NCI-H226 (cell line): ENCODE data around the gene OR4D6.
"Not testable (repeated sequence)": the region's sequence is repeated elsewhere in the genome, so short reads cannot be mapped to it uniquely, and the experiment has no call there.

Experiments used
- DNase-seq: peaks from one replicate; pipeline ENCODE4 v3.0.0-alpha.2; 2015

Gene OR4D6

DNA sequence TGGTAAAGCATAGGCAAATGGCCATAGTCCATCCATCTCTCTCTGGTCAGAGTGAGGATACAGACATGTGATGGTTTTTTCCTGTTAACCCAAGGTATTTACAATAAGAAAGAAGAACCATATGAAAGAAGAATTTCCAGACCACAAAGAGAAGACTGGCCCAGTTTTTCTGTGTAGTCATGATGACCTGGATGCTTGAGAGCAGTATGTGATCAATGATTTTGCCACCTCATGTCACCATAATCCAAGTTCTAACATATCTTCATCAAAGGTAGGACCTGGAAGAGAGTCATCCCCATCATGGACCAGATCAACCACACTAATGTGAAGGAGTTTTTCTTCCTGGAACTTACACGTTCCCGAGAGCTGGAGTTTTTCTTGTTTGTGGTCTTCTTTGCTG lies at the start of gene OR4D6:
OR4D6 (plus strand) TSS at position 301 of the 400 bp plus-strand sequence; CDS start at position 301, 0 bp downstream.
- no peak for DNase-seq

DNA sequence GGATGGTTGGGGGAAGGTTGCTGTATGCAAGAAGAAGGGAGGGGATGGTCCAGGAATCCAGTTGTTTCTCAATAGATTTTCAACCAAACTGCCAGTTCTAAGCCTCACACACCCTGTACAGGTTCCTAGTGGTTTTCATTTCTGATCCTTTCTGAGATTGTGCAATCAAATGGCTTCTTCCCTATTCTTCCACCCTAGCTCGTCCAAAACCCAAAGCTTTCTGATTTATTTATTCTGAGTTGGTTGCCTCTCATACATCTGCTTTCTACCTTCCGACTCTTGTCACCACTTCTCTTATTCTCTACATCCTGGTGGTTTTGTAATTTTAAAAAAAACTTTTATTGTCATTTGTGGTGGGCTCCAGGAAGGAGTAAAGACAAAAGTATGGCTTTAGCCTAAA lies 43.1 kb upstream of the OR4D6 start:
- DNase-seq: no peak

DNA sequence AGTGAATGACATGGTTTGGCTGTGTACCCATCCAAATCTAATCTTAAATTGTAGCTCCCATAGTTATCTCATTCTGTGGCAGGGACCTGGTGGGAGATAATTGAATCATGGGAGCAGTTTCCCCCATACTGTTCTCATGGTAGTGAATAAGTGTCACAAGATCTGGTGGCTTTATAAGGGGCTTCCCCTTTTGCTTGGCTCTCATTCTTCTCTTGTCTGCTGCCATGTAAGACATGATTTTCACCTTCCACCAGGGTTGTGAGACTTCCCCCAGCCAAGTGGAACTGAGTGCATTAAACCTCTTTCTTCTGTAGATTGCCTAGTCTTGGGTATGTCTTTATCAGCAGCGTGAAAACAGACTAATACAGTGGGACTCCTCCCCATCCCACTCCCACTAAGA lies 41.6 kb upstream of the OR4D6 start:
- DNase-seq: no peak

DNA sequence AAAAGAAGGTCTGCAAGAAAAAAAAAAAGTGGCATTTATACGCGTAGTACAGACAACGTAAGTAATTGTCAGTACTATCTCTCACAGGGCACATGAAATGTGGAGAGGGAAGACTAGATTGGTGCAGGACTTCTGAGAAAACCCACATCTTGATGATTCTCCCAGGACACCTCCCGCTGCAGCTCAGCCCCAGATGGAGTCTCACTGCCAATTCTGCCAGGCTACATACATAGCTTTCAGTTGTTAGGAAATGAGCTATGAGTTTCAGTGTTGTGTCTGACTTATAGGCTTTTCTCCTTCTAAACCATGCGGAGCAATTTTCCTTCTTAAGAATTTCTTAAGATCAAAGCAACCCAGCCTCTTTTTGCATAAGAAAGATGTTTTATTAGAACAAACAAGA lies 40.1 kb upstream of the OR4D6 start:
- no peak for DNase-seq

DNA sequence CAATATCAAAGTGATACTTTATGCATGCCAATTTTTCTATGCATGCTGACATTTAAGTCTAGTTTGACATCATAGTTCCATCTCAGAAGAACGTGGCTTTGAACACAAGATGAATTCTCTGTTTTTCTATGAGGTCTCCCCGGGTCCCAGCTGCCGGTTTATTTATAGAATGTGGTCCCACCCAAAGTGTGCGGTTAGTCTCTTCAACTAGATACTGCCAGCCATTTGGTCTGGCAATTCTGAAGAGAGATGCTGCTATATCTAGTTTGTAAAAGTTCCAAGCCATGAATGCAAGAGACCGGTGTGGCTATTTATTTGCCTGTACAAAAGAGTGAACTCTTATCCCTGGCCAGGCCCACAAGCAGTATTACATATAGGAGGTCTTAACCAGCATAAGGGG lies 39.7 kb upstream of the OR4D6 start:
- no peak for DNase-seq

DNA sequence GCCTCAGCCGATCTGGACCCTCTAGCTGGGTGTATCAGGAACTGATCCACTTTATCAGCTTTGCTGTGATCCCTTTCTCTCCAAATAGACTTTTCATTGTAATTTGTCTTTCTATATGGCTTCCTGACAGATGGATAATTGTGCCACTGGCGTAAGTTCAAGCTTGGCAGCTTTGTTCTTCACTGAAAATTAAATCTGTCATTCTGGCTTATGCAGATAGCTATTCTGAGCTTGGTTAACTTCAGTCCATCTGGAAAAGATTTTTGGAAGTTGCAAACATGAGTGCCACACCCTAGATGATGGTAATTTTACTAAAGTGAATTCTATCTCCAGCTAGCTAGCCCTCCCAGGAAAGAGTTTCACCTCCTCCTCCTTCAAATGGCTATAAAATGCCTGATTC lies 38.6 kb upstream of the OR4D6 start:
- no peak for DNase-seq

DNA sequence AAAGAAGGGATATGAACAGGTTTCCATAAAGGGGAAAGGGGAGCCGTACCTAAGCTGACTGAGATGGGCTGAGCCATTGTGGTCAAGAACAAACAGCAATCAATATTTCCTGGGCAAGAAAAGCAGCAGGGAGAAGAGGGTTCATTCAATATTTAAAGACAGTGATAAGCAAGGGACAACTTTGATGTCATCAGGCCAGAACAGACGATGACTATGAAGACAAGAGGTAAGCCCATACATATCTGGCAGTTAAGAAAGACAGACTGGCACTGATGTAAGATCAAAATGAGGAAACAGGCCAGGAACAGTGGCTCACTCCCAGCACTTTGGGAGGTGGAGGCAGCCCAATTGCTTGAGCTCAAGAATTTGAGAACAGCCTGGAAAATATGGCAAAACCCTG lies 32.9 kb upstream of the OR4D6 start:
- DNase-seq: no peak

DNA sequence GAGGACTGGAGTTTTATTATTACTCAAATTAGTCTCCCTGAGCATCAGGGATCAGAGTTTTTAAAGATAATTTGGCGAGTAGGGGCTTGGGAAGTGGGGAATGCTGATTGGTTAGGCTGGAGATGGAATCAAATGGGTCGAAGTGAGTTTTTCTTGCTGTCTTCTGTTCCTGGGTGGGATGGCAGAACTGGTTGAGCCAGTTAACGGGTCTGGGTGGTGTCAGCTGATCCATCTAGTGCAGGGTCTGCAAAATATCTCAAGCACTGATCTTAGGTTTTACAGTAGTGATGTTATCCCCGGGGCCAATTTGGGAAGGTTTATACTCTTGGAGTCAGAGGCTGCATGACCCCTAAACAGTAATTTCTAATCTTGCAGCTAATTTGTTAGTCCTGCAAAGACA lies 31.6 kb upstream of the OR4D6 start:
- DNase-seq: no peak

DNA sequence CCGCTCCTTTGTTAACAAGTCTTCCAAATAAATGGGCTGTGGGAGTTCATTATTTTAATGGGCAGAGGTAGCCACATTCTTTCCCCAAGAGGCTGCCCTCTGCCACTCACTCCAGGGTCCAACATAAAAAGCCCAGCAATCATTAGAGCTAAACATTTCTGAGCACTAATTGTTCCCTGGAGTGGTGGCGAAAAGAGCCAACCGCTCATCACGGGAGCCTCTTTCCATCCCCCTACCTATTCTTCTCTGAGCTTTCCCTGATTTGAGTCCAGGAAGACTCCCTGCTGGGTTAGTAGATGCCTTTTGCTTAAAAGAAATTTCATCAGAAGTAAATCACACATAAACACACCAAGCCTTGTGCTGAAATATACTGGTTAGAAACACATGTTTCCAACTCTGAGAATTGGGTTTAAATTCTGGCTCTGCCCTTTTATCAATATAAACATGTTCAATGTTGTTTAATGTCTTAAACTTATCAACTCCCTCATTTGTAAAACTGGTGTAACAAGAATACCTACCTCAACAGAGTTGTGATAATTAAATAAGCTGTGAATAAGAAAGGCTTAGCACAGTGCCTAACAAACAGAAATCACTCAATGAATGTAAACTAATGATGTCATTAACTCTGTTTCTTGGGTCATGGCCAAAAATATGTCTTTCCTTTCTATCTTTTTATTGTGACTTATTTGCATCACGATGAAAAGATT lies 30.2 kb upstream of the OR4D6 start, which contains the start of gene OR5A2:
OR5A2 (minus strand) TSS at position 53 of the 707 bp plus-strand sequence. CDS start 3,460 bp downstream, outside the sequence.
- DNase-seq: no peak

DNA sequence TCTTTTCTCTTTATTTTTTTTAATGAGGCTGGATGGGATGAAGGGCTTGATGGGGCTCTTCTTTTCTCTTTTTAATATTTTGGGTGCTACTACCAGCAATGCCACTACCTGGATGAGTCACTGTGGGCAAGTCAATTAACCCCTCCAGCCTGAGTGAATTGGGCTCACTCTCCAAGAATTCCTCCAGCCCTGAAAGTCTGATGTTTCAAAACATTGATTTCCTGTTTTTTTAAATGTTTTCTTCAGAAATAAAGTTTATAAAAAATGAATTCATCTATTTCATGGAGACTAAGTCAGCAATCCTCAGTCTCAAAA lies 29.7 kb upstream of the OR4D6 start:
- DNase-seq: no peak

DNA sequence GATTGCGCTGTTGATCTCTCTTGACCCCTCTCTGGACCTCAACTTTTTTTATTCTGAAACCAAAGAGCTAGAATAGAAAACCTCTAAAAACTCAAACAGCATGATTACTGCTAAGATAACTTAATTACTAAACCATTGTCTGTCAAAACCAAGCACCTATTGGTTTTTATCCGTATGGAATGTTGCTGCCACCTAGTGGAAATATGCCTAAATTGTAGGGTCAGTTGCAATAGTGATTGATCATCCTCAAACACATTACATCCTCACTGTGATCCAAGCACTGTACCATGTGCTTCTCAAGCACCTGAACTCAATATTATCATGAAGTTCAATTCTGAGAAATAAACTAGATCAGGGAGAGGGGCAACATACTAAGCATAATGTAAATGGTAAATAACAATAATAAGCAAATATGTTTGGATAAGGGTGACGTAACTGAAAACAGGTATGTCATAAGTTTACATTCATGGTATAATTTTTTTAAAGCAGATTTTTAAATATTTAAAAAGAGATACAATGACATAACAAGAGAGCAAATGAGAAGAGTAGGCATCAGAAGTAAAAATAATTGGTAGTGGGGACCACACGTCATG lies 26.7 kb upstream of the OR4D6 start:
- no peak for DNase-seq

DNA sequence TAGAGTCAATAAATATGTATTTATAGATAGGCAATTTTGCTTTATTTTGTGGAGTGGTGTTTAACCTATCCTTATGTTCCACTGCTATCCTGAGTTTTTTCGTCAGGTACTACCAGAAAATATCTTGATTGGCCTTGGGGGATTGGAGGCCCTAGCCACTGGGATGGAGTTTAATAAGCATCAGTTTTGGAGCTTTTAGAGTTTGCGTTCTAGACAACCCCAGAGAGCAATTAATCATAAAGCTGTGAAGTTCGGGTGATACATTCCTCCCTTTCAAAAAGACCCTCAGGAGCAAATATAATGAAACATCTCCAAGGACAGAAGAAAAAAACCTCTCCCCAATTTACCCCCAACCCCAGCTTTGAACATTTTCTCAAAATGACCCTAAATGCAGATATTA lies 20.6 kb upstream of the OR4D6 start, which contains the start of gene OR5A1:
OR5A1 (plus strand) TSS at position 301 of the 400 bp plus-strand sequence. CDS start 6,700 bp downstream, outside the sequence.
- no peak for DNase-seq

DNA sequence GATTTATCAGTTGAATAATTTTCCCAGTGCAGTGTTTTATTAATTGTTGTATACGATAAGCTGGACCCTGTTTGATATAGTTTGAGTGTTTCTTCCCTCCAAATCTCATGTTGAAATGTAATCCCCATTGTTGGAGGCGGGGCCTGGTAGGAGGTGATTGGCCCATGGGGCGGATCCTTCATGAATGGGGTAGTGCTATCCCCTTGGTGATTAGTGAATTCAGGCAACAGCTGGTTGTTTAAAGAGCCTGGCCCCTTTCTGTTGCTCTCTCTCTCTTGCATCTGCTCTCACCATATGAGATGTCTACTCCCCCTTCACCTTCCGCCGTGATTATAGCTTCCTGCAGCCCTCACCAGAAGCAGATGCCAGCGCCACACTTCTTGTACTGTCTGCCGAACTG lies 19.0 kb upstream of the OR4D6 start:
- no peak for DNase-seq

DNA sequence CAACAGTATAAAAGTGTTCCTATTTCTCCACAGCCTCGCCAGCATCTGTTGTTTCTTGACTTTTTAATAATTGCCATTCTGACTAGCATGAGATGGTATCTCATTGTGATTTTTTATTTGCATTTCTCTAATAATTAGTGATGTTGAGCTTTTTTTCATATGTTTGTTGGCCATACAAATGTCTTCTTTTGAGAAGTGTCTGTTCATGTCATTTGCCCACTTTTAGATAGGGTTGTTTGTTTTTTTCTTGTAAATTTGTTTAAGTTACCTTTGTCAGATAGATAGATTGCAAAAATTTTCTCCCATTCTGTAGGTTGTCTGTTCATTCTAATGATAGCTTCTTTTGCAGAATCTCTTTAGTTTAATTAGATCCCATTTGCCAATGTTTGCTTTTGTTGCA lies 11.1 kb upstream of the OR4D6 start:
- DNase-seq: not testable (repeated sequence)

DNA sequence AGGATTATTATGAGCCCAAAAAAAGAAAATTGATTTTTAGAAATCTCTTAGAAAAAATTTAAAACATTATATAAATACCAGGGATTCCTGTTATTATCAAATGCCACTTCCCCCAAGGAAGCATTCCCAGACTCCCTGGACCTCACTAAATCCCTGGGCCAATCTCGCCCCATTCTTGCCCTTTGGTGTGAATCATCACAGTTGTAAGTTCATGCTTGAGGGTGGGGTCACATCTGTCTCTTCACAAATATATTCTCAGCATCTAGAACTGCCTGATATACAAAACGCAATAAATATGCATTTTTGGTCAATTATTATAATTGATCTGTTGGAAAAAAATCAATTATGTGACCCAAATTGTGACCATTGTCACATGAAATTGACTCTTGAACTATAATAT lies 8.3 kb upstream of the OR4D6 start:
- DNase-seq: no peak

DNA sequence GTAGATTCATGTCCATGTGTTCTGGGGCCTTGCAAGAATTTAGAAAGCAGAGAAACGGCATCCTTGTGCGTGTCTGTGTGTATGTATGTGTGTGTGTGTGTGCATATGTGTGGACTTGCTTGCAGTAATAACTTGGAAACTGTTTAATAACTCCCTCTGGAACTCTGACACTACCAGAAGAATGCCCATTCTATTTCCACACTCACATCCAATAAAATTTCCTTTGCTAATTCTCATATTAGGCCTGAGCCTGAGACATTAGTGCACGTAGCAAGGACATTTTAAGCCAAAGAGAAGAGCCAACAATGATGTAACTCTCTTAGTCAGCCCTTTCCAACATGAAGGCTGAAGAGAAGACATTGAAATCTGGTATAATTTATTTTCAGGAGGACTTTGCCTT lies 3.2 kb downstream of the OR4D6 start:
- no peak for DNase-seq

DNA sequence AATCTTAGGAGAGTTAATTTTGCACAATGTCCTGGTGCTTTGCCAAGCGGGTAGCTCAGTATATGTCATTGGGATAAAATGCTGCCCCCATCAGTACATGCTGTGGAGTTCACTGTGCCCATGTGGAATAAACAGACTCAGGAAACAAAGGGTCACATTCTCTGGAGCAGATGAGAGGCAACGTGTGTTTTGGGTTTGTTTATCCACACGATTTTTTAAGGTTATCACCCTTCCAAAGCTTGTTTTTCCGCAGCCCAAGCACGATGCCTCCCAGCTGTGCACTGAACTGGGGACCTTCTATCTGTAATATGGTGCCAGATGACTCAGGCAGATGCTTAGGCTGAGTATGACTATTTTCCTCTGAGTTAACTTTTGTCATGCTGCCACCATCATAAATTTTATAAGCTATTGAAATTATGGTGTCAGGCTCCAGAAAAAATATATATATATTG lies 6.5 kb downstream of the OR4D6 start:
- DNase-seq: no peak

DNA sequence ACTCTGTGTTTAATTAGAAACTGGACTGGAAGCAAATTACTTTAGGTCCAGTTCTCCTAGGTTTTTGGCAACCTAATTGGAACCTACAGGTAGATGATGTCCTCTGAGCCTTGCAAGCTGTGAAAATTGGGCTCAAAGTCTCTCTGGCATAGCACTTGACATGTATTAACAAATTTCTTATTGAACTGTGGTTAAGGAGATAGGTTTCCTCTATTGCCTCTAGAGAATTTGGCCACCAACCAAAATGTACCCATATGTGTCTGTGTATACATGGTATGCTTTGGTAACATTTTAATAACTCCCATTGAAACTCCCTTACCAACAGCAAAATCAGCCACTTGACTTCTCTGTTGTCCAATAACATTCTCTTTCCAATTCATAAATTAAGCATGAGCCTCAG lies 16.3 kb downstream of the OR4D6 start, which contains the start of gene OR4D10:
OR4D10 (plus strand) TSS at position 301 of the 400 bp plus-strand sequence. CDS start 4,115 bp downstream, outside the sequence.
- no peak for DNase-seq

DNA sequence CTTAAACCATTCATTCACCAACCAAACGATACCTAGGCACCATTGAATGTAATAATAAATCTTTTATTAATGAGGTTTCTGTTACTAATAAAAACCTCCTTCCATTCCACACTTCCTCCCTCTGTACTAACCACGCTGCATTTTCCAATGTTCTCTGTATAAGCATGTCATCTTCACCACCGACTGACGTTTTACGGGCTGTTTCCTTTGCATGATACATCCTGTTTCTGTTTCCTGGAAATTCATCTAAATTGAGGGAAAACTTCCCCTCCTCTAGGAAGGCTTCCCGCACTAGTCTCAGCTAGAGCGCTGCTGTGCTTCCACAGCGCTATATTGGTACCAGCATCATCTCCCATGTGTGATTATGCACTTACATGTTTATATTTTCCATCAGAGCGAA lies 18.4 kb downstream of the OR4D6 start:
- DNase-seq: no peak

DNA sequence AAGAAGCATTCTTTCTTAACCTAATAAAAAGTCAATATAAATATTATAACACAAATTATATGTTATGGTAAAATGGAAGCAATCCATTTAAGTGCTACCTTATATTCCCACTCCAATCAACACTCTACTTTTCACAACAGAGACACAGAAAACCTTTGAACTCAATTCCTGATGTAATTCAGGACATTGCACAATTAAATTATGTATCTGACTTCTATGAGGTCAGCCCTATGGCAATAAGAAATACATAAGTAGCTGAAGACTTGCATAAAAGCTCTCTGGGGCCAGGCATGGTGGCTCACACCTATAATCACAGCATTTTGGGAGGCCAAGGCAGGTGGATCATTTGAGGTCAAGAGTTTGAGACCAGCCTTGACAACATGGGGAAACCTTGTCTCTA lies 23.1 kb downstream of the OR4D6 start:
- DNase-seq: no peak

DNA sequence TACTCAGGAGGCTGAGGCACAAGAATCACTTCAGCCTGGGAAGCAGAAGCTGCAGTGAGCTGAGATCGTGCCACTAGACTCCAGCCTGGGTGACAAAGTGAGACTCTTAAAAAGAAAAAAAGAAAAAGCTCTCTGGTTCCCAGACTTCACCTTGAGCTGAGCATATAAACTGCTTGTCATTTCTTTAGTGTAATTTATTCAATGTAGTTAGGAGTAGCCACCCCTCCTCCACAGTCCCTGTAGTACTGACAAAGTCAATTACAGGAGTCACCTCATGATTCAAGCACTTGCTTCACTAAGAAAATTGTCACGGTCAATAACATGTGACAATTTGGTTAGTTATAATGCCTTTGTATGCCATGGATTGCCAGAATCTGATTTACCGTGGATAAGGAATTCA lies 23.6 kb downstream of the OR4D6 start:
- no peak for DNase-seq

DNA sequence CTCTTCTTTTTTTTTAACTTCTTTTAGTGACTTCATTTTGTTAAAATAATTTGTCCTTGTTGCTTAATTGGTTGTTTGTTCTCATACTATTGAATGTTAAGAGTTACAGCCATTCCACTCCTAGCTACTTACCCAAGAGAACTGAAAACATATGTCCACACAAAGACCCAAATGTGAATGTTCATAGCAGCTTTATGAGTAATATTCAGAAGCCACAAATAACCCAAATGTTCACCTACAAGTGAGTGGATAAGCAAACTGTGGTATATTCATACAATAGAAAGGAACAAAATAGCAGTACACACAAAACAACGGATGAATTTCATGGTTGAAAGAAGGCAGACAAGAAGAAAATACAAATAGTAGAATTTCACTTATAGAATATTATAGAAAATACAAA lies 45.2 kb downstream of the OR4D6 start:
- no peak for DNase-seq

DNA sequence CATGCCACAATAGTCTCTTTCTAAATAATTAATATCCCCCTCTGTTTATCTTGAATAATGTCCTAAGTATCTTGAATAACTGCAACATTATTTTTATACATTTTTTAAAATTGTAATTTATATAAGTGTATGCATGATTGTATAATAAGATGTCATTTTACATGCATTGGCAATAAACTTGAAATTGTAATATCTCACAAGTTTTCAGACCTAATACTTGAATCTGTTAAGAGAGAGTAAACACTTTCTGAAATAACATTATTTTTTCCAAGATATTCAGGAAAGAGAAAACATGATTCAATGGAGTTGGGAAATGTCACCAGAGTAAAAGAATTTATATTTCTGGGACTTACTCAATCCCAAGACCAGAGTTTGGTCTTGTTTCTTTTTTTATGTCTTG lies 46.5 kb downstream of the OR4D6 start, which contains the start of gene OR4D11:
OR4D11 (plus strand) TSS at position 301 of the 400 bp plus-strand sequence; CDS start at position 301, 0 bp downstream.
- DNase-seq: no peak
